ENCODE measurements around the gene MPHOSPH6.

DNA sequence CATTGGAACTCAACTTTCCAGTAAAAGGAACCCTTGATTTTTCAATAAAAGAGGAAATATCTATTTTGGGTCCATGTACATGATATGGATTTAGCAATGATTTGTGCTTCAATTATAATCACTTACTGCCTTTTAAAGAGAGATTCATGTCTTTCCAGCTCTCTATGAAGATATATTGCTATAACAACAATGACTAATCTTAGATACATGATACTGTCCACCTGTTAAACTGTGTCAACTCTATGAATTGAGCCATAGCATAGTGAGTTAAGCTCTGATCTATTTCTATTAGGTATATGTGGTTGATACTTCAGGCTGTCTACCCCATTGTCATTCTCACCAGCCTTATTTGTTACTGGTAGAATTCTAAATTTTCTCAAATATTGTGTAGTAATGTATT is 15.0 kb upstream of the MPHOSPH6 start:
- TF ChIP-seq RAD21 (IDR thresholded peaks at IDR 0.05; ENCODE audit: low read depth) (no peak), TEAD4 (IDR thresholded peaks at IDR 0.05) (no peak), FOXM1 (IDR thresholded peaks at IDR 0.05; ENCODE audit: borderline replicate concordance, low read depth) (no peak)
- TF ChIP-seq, protein P1, sequence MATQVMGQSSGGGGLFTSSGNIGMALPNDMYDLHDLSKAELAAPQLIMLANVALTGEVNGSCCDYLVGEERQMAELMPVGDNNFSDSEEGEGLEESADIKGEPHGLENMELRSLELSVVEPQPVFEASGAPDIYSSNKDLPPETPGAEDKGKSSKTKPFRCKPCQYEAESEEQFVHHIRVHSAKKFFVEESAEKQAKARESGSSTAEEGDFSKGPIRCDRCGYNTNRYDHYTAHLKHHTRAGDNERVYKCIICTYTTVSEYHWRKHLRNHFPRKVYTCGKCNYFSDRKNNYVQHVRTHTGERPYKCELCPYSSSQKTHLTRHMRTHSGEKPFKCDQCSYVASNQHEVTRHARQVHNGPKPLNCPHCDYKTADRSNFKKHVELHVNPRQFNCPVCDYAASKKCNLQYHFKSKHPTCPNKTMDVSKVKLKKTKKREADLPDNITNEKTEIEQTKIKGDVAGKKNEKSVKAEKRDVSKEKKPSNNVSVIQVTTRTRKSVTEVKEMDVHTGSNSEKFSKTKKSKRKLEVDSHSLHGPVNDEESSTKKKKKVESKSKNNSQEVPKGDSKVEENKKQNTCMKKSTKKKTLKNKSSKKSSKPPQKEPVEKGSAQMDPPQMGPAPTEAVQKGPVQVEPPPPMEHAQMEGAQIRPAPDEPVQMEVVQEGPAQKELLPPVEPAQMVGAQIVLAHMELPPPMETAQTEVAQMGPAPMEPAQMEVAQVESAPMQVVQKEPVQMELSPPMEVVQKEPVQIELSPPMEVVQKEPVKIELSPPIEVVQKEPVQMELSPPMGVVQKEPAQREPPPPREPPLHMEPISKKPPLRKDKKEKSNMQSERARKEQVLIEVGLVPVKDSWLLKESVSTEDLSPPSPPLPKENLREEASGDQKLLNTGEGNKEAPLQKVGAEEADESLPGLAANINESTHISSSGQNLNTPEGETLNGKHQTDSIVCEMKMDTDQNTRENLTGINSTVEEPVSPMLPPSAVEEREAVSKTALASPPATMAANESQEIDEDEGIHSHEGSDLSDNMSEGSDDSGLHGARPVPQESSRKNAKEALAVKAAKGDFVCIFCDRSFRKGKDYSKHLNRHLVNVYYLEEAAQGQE (IDR thresholded peaks at IDR 0.05; ENCODE audit: low read depth): no peak

All from Ishikawa (cell line).